MM.1S (cell line): Measurements from ENCODE around the gene POLG2.

ENCODE experiments used
- EZH2 ChIP-seq: fragments of 300-600 bp; sonication (generic); optimal IDR thresholded peaks from 2 replicates; pipeline ENCODE3; 2017; ENCODE audit warnings: low read depth, mild to moderate bottlenecking, antibody characterized with exemption, low read length, mixed read lengths
- EZH2phosphoT487 ChIP-seq: fragments of 300-600 bp; sonication (generic); IDR thresholded peaks from 2 replicates; pipeline ENCODE4 v1.6.1; 2018; ENCODE audit warnings: antibody characterized with exemption, low read length
- TF ChIP-seq, protein P1 (sequence below): fragments of 300-600 bp; sonication (generic); IDR thresholded peaks from 2 replicates; pipeline ENCODE4 v1.5.1; 2016; ENCODE audit warnings: antibody characterized with exemption, low read length, mixed read lengths

DNA sequence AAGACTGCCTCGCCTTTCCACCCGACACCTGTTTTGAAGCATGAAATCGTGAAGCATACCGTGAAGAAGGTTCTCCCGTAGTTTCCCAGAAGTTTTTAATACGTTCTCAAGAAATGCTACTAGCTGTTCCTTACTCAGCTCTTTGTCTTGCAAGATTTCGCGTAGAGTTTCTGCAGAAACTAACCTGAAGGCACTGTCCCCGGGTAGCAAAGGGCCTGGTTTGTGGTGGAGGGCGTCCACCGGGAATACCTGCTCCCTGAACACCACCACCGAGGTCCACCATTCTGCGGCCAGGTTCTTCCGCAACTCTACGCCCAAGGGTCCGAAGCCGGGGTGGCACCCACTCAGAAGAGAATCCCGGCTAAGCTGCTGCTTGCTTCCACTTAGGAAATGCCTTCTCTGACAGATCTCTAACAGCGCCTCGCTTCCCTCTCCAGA is 487 bp downstream of the POLG2 start:
- TF ChIP-seq, protein P1, sequence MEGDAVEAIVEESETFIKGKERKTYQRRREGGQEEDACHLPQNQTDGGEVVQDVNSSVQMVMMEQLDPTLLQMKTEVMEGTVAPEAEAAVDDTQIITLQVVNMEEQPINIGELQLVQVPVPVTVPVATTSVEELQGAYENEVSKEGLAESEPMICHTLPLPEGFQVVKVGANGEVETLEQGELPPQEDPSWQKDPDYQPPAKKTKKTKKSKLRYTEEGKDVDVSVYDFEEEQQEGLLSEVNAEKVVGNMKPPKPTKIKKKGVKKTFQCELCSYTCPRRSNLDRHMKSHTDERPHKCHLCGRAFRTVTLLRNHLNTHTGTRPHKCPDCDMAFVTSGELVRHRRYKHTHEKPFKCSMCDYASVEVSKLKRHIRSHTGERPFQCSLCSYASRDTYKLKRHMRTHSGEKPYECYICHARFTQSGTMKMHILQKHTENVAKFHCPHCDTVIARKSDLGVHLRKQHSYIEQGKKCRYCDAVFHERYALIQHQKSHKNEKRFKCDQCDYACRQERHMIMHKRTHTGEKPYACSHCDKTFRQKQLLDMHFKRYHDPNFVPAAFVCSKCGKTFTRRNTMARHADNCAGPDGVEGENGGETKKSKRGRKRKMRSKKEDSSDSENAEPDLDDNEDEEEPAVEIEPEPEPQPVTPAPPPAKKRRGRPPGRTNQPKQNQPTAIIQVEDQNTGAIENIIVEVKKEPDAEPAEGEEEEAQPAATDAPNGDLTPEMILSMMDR, result no peak
- TF ChIP-seq EZH2 (no peak), EZH2phosphoT487 (no peak)
